HFF-Myc (cell line): Measurements from ENCODE around the gene LRG1.

Experiments used
- DNase-seq: peaks from one replicate; pipeline ENCODE4 v3.0.0-alpha.2; 2011; ENCODE audit warnings: low read depth; ENCODE audit errors: extremely low read depth
- H3K4me3 ChIP-seq: replicated peaks from 2 replicates; pipeline ENCODE4 v1.5.1; 2011; ENCODE audit warnings: low read depth, mild to moderate bottlenecking, control low read depth, low read length
- CTCF ChIP-seq: IDR thresholded peaks from 2 replicates; pipeline ENCODE4 v1.5.1; 2012; ENCODE audit warnings: mild to moderate bottlenecking, low read depth, low read length, control low read depth; ENCODE audit errors: missing control alignments

The LRG1 gene

GRCh38 chr19:4539693-4540581 lies at the start of gene LRG1:
LRG1 (minus strand) TSS chr19:4540036; CDS start chr19:4540013, 23 bp downstream.
- DNase-seq, result no peak
- no peak for TF ChIP-seq CTCF
- H3K4me3 ChIP-seq, result no peak within 1 kb of the TSS

- no peak overlapping the region for H3K4me3 ChIP-seq
- TF ChIP-seq CTCF, result no peak
- no peak for DNase-seq
Measured at GRCh38 chr19:4588291-4588761, 48.5 kb upstream of the LRG1 start.

GRCh38 chr19:4587527-4587926 lies 47.7 kb upstream of the LRG1 start:
- H3K4me3 ChIP-seq, result no peak overlapping the region
- TF ChIP-seq CTCF, result no peak
- DNase-seq, result no peak

- no peak for DNase-seq
Measured at GRCh38 chr19:4586691-4587090, 46.9 kb upstream of the LRG1 start.

GRCh38 chr19:4586245-4586644 lies 46.4 kb upstream of the LRG1 start:
- H3K4me3 ChIP-seq, result no peak overlapping the region
- TF ChIP-seq CTCF, result no peak
- no peak for DNase-seq

More at GRCh38 chr19:4586691-4587090, 46.9 kb upstream of the LRG1 start:
- no peak for TF ChIP-seq CTCF
- H3K4me3 ChIP-seq, result no peak overlapping the region

- DNase-seq, result no peak
- H3K4me3 ChIP-seq, result no peak overlapping the region
- TF ChIP-seq CTCF, result no peak
Measured at GRCh38 chr19:4585556-4585955, 45.7 kb upstream of the LRG1 start.
